ENCODE results near the gene COL23A1.
"Not testable (repeated sequence)": the region's sequence is repeated elsewhere in the genome, so short reads cannot be mapped to it uniquely, and the experiment has no call there.

The COL23A1 gene

DNA sequence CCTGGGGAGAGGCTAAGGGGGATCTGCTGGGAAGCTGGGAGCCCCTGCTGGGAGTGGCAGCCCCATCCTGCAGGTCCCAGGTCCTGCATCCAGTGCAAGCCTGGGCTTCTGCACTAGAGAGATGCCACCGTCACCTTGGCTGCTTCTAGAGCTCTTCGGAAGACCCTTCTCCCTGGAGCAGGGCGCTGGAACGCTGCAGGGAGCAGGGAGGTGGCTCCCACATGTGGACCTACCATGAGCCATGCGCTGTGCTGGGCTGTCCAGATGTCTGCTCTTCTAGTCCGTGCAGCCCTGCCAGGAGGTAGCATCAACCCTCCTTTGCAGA lies 266.7 kb downstream of the COL23A1 start:
- DNase-seq (ENCODE audit: low spot score), result no peak

DNA sequence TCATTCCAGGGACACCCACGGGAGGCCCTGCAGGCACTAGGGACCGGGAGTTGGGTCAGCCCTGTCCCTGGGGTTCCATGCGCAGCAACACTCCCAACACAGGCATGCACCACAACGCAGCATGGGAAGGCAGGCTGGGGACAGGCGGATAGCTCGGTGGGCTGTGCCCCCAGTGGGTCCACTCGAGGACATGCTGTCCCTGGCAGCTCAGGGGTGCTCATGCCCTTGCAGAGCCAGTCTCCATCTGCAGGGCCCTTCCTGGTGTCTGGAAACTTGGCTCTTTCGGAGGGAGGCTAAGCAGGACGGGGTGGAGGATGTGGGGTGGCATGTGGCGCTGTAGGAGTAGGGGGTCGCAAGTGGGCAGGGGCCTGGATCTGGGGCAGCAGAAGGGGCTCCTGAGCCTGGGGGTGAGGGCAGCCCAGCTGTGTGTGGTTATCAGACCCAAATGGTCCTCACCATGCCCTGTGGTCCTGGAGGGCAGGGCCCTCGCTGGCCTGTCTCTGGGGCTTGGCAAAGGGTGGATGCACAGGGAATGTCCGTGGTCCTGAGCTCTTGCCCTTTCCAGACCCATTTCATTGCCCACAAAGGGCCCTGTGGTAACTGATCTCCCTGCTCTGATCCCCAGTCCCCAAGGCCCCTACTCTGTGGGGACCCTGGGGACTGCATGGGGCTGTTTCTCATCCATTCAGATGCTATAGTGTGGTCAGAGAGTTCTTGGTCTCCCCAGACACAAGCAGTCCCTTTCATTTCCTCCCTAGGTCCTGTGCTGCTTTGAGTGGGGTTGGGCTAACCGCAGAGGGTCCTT lies 267.3 kb downstream of the COL23A1 start:
- no peak for DNase-seq (ENCODE audit: low spot score)

DNA sequence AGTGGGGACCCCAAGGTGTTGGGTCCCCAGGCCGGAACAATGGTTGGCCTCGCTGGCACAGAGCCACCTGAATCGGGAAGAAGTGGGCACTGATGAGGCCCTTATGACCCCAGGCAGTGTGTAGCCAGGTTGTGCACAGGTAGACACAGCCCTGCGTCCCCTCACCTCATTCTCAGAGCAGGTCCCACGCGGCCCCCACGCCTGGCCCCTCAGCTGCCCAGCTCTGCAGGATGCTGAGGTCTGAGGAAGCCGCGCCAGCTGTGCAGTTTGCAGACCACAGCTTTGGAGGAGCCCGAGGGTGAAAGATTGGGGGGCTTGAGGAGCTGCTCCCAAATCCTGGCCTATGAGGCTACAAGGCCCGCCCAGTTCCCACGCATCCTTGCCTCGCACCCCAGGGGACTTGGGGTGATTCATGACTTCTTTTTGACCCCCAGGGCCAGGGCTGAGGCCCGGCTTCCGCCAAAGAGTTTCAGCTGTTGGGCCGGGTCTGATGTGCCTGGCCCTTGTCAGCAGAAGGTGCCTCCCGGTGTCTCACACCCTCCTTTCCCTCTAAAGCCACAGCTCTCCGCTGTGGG lies 269.8 kb downstream of the COL23A1 start:
- no peak for DNase-seq (ENCODE audit: low spot score)

DNA sequence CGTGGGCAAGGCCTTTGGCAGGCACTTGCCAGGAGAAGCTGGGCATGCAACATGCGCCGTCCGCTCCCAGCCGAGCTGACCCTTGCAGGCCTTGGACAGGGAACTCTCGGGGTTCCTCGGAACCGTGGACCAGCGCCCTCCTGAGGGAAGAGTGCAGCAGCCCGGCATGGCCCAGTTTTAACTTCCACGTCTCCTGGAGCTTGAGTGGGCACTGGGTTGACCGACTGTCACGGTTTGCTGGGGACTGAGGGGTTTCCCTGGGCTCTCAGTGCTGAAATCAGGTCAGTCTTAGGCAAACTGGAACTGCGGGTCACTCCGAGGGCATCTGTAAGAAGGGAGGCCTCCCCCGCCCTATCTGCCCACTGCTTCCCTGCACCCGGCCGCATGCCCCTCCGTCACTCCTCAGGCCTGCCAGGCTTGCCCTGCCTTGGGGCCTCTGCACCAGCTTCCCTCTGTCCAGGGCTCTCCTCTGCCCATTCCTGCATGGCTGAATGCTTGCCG lies 270.6 kb downstream of the COL23A1 start:
- no peak for DNase-seq (ENCODE audit: low spot score)

DNA sequence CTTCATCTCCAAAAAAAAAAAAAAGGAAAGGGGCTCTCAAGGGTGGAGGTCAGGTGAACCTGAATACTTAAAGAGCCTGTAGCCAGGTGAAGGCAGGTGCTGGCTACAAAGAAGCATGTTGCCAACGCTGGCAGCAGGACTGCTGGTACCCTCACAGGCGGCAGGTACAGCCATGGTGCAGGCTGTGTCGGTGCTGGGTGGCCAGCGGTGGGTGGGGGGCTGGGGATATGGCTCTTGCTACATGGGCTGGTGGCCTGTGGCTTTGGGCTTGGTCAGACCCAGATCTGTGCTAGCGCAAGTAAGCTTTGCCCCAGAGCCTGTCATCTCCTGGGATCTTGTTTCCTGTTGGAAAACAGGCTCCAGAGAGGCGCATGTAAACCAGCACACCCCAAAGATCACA lies 271.3 kb downstream of the COL23A1 start:
- DNase-seq (ENCODE audit: low spot score), result no peak

DNA sequence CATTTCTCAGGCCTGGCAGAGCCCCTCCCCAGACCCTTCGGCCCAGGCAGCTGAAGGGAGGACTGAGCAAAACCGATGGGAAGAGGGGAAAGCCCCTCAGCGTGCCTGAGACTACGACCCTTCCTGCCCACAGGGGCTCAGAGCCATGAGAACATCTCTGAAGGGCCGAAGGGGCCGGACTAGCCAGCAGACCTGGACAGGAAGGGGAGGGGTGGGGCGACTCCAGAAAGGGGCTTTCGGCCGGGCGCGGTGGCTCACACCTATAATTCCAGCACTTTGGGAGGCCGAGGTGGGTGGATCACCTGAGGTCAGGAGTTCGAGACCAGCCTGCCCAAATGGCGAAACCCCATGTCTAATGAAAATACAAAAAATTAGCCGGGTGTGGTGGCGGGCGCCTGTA lies 271.8 kb downstream of the COL23A1 start:
- no peak for DNase-seq (ENCODE audit: low spot score)

DNA sequence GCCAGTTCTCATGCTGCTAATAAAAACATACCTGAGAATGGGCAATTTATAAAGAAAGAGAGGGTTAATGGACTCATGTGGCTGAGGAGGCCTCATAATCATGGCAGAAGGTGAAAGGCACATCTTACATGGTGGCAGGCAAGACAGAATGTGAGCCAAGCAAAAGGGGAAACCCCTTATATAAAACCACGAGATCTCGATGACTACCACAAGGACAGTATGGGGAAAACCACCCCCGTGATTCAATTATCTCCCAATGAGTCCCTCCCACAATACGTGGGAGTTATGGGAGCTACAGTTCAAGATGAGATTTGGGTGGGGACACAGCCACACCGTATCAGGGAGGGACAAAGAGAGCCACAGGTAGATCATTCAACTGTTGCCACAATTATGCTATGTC lies 272.5 kb downstream of the COL23A1 start:
- not testable (repeated sequence) for DNase-seq (ENCODE audit: low spot score)

DNA sequence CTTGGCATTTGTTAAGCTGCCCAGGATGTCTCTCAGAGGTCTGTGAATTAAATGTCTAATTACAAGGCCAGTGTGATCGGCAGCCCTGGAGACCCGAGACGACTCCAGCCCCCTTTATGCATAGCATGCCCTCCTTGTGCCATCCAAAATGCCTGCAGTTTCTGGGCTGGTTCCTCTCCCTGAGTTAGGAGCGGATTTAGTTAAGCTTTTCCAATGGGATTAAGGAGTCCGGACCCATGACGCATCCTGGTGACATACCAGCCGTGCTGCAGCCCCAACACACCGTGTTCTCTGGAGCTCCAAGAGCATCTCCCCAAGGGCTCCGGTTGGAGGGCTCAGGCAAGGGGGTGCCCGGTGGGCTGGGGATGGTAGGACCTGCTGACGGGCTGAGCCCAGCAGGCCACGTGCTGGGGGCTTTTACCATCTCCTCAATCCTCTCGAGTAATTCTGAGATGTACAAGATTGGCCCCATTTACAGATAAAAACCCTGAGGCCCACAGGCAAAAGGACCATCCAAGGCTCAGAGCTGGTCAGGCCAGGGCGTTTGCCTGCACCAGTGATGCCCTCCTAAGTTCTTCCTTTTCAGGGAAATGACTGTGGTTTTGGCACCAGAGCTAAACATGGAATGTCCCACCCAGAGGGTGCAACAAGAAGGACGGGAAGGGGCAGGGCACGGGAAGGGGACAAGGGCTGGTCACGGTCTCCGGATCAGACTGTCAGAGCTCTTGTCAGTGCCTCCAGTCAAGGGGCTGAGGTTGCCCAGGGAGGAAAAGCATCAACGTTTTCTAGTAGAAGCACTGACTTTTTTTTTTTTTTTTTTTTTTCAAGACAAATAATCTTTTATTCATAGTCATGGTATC lies 275.0 kb downstream of the COL23A1 start:
- DNase-seq (ENCODE audit: low spot score), result no peak

DNA sequence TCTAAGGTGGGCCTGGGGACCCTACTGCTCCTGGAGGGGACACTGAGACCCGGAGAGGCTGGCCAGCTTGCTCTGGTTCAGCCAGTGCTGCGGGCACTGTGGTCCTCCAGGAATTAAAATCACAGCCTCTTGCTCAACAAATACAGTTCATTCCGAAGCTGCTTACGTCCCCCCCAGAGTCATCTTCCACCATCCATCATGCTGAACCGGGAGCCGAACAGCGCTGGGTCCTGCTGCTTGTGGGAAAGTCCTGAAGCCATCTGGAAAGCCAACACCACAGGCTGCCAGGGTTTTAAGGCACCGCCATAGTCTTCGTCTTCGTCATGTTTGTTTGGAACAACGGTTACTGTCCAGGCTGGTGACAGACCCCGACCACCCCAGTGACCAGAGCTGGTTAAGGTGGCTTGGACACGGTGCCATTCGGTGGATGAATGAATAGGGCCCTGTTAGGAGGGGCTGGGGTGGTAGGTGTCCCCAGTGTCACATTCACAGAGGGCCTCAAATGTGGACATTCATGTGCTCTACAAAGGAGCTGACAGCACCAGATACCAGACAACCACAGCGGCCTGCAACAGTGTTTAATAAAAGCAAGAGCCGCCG lies 276.0 kb downstream of the COL23A1 start:
- DNase-seq (ENCODE audit: low spot score), result no peak

DNA sequence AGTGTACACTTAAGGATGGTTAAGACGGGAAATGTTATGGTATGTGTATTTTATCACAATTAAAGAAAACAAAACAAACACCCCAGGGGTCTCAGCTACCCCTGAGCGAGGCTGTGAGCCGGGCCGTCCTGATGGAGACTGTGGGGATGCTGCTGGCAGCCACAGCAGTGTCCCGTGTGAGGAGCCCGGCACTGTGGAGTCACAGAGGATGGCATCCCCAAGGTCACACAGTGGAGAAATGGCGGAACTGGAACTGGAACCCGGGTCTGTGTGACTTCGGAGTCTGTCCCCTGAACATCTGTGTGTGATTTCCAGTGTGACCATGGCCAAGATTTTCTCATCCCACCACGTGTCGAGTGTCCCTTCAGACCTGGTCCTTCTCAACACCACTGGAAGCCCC lies 276.9 kb downstream of the COL23A1 start:
- no peak for DNase-seq (ENCODE audit: low spot score)

DNA sequence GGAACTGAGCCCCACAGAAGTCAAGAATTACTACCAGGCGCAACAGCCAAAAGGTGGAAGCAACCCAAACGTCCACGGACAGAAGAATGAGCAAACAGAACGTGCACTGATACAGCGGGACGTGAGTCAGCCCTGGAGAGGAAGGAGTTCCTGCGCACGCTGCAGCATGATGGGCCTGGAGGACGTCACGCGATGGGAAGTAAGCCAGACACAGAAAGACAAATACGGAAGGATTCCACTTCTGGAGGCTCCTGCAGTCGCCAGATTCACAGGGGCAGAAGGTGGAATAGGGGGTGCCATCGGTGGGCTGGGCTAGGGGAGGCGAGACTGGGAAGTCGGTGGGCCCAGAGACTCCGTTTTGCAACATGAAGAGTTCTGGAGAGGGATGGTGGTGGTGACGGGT lies 277.3 kb downstream of the COL23A1 start:
- DNase-seq (ENCODE audit: low spot score), result no peak

DNA sequence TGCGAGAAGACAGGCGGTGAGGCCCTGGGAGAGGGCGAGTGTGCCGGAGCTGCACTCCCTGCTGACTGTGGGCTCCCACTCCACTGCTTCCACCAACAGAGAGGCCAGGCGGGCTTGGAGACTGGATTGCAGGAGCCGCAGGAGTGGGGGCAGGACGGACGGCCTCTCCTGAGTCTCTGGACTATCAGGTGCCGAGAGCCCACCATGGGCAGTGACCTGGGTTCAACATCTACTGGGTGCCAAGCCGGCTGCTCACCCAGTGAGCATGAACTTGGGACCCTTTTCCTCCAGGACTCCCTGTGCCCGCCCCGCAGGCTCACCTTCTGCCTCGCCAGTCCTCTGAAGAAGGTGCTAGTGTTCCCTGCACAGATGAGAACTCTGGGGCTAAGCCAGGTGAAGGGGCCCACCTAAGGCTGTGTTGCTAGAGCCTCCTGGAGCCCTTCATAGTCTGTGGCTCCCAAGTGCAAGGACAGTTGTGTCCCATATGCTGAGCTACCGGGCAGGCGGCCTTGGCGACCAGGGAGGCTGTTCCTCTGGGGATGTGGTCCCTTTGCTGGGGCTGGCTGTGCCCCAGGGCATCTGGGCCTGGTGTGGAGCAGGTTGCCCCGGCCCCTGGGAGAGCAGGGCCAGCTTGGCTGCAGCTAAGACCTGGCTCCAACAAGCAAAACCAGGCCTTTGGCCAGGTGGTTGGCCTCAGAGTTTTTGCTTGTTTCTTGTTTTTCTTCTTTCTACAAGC lies 279.9 kb downstream of the COL23A1 start:
- DNase-seq (ENCODE audit: low spot score), result no peak

DNA sequence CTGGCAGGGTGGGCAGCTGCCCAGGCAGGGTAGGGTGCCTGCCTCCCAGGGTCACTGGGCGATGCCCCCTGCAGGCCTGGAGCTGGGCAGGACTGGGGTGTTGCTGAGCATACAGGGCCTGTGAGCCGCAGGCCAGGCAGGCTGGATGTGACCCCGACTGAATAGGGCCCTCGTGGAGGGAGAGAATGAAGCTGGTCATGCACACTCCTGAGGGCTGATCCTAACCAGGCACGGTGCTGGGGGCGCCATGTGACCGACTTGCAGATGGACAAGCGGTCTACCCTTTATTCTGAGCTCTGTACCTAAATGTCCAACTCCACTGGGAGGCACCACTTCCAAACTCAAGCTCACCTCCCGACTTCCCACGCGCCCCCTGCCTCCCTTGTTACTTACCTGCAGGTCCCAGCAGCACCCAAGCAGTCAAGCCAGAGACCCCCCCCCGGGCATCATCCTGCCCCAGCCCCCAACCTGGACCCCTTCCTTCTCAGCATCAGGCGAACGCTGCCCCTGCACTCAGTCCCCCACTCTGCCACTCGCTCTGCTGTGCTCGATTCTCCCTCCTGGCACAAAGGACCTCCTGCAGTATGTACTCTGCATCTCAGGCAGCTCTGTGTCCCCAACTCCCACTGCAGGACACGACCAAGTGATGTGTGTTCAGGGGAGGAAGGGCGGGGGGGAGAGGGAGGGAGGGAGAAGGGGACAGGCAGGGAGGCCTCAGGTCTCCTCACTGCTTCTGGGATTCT lies 280.8 kb downstream of the COL23A1 start:
- no peak for DNase-seq (ENCODE audit: low spot score)

DNA sequence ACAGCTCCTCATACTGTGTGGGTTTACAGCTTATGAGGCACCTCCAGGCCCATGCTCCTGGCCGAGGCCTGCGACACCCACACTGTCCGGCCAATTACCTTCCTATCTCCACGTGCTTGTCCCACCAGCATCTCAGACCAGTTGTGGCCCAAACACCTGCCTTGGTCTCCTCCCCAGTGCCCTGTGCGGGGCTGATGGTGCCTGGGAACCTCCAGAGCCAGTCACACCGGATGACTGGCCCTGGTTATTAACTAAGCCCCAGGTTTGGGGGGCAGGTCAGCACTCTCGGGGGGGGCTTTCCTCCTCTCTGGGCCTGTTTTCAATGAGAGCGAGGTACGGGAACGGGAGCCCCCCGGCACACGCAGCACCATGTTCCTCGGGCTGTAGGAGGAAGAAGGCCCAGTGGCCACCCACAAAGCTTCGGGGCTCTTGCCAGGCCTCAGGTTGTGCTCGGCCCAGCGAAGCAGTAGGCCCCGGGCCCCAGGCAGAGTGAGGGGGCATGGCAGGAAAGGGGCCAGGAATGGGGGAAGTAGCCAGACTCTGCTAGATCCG lies 281.6 kb downstream of the COL23A1 start:
- no peak for DNase-seq (ENCODE audit: low spot score)

DNA sequence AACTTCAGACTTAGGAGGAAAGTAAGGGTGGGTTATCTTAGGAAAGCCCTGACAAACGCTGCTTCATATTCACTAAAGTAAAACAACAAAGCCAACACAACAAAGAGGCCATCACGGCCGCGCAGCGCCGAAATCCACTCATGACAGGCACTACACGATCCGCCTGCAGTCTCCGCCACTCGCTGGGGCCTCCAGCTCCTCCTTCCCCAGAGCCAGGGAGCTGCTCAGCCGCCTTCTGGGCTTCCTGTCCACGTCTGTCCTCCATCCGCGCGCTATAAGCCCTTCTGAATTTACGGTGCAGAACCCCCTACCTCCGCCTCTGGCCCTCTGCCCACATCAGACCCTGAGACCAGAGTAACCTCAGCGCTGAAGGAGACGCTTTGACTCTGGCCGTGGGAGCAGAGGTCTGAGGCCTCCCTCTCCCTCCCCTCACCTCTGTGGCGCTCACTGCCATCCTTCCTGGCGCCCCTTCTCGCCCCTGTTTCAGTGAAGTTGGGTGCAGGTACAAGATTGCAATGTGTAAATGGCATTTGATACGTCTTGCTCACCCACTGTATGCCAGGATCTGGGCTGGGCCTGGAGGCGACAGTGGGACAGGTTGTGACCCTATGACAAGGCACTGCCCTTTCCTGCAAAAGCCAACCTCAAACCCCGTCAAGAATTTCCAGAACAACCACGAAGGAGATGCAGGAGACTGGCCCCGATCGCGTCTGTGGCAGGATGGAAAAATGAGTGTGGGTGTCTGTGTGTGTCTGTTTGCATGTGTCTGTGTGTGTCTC lies 282.7 kb downstream of the COL23A1 start:
- no peak for DNase-seq (ENCODE audit: low spot score)

DNA sequence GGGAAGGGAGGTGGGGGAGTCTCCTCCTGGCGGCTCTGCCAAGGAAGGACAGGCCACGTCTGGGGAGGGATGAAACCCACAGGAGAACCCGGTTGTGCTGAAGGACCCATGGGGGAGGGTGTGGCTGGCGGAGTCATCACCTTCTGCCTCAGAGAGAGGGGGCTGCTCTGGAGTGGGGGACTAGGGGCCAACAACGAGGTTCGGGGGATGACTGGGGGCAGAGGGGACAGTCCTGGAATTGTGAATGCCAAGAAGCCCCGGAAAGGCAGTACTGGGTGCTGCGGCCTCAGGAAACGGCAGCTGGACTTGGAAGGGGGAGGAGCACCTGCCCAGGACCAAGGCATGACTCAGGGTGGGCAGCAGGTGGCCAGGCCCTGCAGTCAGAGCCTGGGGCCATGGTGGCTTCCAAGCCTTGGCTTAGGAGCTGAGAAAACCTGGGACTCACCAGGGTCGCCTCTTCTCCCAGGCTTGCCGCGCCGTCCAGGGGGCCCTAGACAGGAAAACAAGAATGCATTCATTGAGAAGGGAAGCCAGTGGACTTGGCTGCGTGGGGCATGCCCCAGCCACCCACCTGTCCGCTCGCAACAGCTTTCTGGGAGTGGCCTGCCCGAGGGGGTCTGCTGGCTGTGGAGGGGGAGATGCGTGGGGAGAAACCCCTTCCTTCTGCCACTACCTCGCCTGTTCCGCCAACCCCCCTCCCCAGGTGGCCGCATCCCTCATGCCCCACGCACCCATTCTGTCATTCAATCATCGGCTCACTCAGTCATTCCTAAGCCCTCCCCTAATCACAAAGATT lies 283.6 kb downstream of the COL23A1 start:
- DNase-seq (ENCODE audit: low spot score), result no peak

DNA sequence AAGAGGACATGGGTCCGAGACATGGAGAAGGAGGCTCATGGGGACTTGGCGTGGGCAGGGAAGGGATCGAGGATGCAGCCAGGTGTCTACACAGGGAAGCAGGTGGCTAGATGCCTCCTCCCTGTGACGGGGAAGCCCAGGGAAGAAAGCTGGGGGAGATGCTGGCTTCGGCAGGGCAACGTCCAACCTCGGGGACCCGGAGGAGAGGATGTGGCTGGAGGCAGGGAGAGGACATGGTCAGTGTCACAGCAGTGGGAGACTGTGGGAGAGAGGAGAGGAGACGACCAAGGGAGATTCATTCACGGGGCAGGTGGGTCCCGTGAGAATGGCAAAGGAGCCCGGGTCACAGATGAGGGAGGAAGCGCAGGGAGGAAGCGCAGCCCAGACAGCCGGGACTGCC lies 284.4 kb downstream of the COL23A1 start:
- no peak for DNase-seq (ENCODE audit: low spot score)

DNA sequence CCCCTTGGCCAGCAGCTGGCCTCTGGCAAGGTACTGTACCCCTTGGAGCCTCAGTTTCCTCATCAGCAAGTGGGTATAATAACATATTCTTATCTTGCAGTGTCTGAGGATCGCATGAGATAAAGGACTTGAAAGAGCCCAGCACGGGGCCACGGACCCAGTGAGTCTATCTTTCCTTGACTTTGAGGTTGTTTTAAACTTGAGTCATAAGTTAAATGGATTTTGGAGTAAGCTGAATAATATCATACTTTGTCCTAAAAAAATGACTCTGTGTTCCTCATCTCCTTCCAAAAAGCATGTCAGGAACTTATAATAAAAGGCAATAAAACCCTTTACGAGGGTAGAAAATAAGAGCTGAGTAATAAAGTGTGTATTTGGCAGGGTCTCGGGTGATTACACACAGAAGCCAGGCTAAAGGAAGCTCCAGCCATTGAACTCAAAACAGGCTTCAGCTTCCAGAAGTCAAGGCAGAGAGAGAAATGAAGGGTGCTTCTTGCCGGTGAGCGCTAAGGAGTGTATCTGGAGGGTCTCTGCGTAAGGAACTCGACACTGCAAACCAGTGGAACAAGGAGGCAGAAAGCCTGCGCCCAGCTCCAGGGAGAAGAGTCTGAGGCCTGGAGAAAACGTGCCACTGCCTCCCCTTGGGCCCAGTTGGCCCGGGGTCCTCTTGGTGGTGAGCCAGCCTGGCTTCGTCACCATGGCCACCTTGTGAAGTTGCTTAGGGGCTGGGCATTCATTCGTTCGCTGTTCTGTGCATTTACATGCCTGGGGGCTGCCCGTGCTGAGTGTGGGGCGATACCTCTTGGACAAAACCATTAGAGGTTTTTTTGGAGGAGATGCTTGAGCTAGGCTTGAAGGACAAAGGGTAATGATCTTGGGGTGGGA lies 285.2 kb downstream of the COL23A1 start:
- no peak for DNase-seq (ENCODE audit: low spot score)
